Activated T-cell treated with anti-CD3 and anti-CD28 coated beads for 1 hour (primary cell): ENCODE results near the gene TBCEL.
"Not testable (repeated sequence)": the region's sequence is repeated elsewhere in the genome, so short reads cannot be mapped to it uniquely, and the experiment has no call there.

Experiments
- DNase-seq: peaks from one replicate; pipeline ENCODE4 v3.0.0-alpha.2; 2020; ENCODE audit warnings: low read depth

Gene TBCEL

GRCh38 chr11:121105481-121106195, 81.7 kb downstream of the TBCEL start:
- DNase-seq, result no peak

- no peak for DNase-seq
Observed at GRCh38 chr11:121106812-121107211, 82.9 kb downstream of the TBCEL start.

- DNase-seq, result no peak
Observed at GRCh38 chr11:121108413-121108812, 84.5 kb downstream of the TBCEL start.

- no peak for DNase-seq
Observed at GRCh38 chr11:121109471-121109870, 85.6 kb downstream of the TBCEL start.

DNA sequence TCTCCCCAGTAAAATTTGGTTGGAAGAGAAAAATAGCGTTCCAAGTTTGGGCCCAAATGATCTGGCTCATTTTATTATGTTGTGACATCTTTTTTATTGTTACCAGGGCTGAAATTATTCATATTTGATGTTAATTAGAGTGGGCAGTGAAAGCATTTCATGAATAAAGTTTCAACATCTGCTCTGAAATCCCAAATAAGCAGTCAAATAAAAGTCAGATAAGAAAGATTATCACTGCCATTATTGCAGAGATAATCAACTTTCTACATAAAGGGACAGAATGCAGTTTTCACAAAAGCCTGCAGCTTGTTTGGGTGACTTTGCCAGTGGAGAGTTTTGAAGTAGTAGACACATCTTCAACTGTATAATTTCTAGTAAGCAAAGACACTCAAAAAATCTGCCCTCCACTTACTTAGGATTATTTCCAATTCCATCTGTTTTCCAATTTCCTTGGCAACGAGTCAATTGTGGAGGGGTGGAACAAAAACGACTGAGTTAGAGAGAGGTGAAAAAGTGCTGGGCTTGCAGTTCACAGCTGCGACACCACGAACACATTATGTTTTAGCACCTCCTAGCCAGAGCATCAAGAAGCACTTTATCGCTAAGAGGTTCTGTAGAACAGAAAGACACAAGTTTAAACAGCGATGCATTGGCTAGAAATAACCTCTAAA, 86.1 kb downstream of the TBCEL start:
- DNase-seq, result no peak

DNA sequence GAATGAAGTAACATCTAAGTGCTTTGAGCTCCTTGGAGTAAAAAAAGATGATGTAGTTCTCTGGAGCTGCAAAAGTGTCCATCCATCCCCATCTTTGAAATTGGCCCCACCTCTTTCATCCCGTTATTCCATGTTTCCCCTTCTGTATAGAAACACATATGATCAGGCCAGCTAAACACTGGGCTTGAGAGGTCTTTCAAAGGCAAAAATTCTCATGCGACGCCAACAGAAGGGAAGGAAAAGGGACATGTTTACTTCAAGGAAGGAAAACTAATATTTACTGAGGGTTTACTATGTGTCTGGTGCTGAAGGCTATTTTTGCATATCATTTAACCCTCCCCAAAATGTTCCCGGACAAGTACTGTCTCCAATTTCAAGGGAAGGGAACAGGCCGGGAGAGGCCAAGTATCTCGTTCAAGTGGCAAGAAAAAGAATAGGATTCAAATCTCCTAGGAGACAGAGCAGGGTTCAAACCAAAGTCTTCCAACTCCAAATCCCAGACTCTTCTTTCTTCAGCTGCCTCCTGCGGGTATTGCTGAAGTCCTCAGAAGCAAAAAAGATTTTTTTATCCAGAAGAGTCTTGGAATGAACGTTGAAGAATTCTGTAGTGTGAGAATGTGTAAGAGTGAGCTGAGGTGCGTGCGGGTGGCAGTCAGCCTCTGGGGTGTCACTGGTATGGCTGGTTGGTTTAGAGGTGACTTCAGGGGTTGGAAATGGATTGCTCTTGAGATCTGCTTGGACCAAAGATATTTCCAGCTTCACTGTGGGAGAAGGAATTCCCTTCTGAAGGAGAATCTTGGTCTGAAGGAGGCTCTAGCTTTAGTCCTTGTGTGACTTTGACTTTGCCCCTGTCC, 87.2 kb downstream of the TBCEL start:
- DNase-seq, result no peak

- peak; percentile 4 for DNase-seq
Observed at GRCh38 chr11:121112498-121113455, 88.9 kb downstream of the TBCEL start.

GRCh38 chr11:121113611-121114010, 89.7 kb downstream of the TBCEL start:
- DNase-seq, result no peak

GRCh38 chr11:121115024-121115423, 91.1 kb downstream of the TBCEL start:
- not testable (repeated sequence) for DNase-seq

- no peak for DNase-seq
Observed at GRCh38 chr11:121117788-121118187, 93.9 kb downstream of the TBCEL start.

GRCh38 chr11:121119440-121119839, 95.5 kb downstream of the TBCEL start:
- no peak for DNase-seq

GRCh38 chr11:121122328-121122727, 98.4 kb downstream of the TBCEL start:
- no peak for DNase-seq

DNA sequence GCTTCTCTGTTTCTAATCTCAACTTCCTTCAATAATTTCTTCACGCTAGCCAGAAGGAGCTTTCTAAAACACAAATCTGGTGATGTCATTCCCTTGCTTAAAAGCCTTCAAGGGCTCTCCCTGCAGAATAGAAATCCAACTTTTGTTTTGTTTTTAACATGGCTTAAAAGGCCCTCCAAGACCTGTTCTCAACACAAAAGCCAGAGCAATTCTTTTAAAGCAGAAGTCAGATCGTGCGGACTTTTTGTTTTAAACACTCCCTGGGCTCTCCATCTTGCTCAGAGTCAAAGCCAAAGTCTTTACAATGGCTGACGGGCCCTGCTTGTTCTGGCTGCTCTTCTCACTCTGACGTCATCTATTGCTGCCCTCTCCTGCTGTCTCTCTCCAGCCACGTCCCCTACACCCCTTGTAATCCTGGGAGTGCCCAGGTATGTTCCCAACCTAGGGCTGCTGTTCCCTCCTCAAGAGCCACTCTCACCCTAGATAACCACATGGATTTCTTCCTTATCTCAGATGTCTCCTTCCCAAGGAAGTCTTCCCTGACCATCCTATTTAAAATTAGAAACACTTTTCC, 99.7 kb downstream of the TBCEL start:
- no peak for DNase-seq

- no peak for DNase-seq
Observed at GRCh38 chr11:121127809-121128208, 103.9 kb downstream of the TBCEL start.

GRCh38 chr11:121129362-121130340, 105.7 kb downstream of the TBCEL start:
- DNase-seq, result no peak

GRCh38 chr11:121131656-121132055, 107.8 kb downstream of the TBCEL start:
- no peak for DNase-seq

GRCh38 chr11:121132211-121132976, 108.5 kb downstream of the TBCEL start:
- no peak for DNase-seq

GRCh38 chr11:121134741-121135312, 110.9 kb downstream of the TBCEL start:
- no peak for DNase-seq

DNA sequence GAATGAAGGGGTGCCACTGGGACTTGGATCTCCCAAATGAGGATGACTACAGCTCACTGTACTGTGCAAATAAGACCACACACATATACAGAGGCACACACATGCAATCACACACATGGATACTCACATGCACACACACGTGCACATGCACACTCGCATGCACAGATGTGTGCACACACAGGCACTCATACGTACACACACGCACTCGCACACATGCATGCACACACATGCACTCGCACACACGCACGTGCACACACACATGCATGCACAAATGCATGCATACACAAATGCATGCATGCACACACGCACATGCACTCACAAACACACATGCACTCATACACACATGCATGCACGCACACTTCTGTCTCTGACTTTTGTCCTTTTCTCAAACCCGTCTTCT, 113.1 kb downstream of the TBCEL start:
- DNase-seq, result no peak
